SK-N-SH (cell line): Measurements from ENCODE around the gene HIVEP2. TPM values are rescaled to one million over a fixed set of nuclear protein-coding genes. Genes with fewer than 3 reads are reported as not detected.

ENCODE experiments used
- CTCF ChIA-PET: fragments of 300-600, 350-600 bp; formaldehyde crosslinking; extraction: SDS; loops from one replicate; lab custom pipeline; 2021; lab: Yijun Ruan, JAX
- POLR2A ChIA-PET: fragments of 350-600 bp; sonication (Branson Sonifier 250); formaldehyde crosslinking; extraction: SDS; loops from one replicate; lab custom pipeline; 2020; ENCODE audit warnings: antibody characterized with exemption, inconsistent platforms; lab: Yijun Ruan, JAX
- DNase-seq: peaks from one replicate; pipeline ENCODE4 v3.0.0; 2012
- H2AFZ ChIP-seq: fragments of 200-600 bp; sonication (generic); 2 replicates; pipeline ENCODE4 v1.8.1; 2016; ENCODE audit warnings: antibody characterized with exemption, mild to moderate bottlenecking, low read depth
- H3F3A ChIP-seq: fragments of 200-600 bp; sonication (generic); replicated peaks from 2 replicates; pipeline ENCODE3; 2016; ENCODE audit warnings: antibody characterized with exemption, mild to moderate bottlenecking; ENCODE audit not compliant: insufficient read depth
- H3K27ac ChIP-seq, 2 experiments: fragments of 200-500 bp in 1 of 2; fragments of 200-600 bp in 1 of 2; sonication (Bioruptor generic) in 1 of 2; sonication (generic), shearing (Covaris generic) in 1 of 2; 2 replicates each; pipeline versions ENCODE4 v1.5.1 to v1.6.1; 2014 to 2016; ENCODE audit warnings: low read depth in 2 of 2, inconsistent platforms in 1 of 2, low read length in 1 of 2, mild to moderate bottlenecking in 1 of 2, mixed read lengths in 1 of 2
- H3K27me3 ChIP-seq: fragments of 200-600 bp; sonication (generic), shearing (Covaris generic); 2 replicates; pipeline ENCODE4 v1.6.1; 2016; ENCODE audit warnings: mixed run types; ENCODE audit not compliant: insufficient read depth
- H3K36me3 ChIP-seq, 2 experiments: fragments of 200-500 bp in 1 of 2; fragments of 200-600 bp in 1 of 2; sonication (Bioruptor generic) in 1 of 2; sonication (generic) in 1 of 2; replicated peaks in 1 of 2; 2 replicates each; pipeline versions ENCODE3 to v1.5.1; 2014 to 2016; ENCODE audit warnings: low read length in 1 of 2, mild to moderate bottlenecking in 1 of 2; ENCODE audit not compliant: insufficient read depth in 2 of 2, control insufficient read depth in 1 of 2
- H3K4me1 ChIP-seq, 2 experiments: fragments of 200-500 bp in 1 of 2; fragments of 200-600 bp in 1 of 2; sonication (Bioruptor generic) in 1 of 2; sonication (generic), shearing (Covaris generic) in 1 of 2; 2 replicates each; pipeline versions ENCODE4 v1.5.1 to v1.6.1; 2014 to 2016; ENCODE audit warnings: low read depth in 1 of 2, low read length in 1 of 2, mixed run types in 1 of 2; ENCODE audit not compliant: insufficient read depth in 2 of 2, control insufficient read depth in 1 of 2
- H3K4me2 ChIP-seq: fragments of 200-600 bp; sonication (generic), shearing (Covaris generic); 2 replicates; pipeline ENCODE4 v1.6.1; 2017; ENCODE audit warnings: mixed run types
- H3K4me3 ChIP-seq, 2 experiments: fragments of 200-500 bp in 1 of 2; fragments of 200-600 bp in 1 of 2; sonication (Bioruptor generic) in 1 of 2; sonication (generic), shearing (Covaris generic) in 1 of 2; 2 replicates each; pipeline versions ENCODE4 v1.5.1 to v1.8.1; 2014 to 2016; ENCODE audit warnings: low read depth in 2 of 2, inconsistent platforms in 1 of 2, low read length in 1 of 2, mild to moderate bottlenecking in 1 of 2, mixed read lengths in 1 of 2, moderate library complexity in 1 of 2
- H3K79me2 ChIP-seq: fragments of 200-600 bp; sonication (generic); 2 replicates; pipeline ENCODE4 v1.8.1; 2017; ENCODE audit warnings: mild to moderate bottlenecking; ENCODE audit not compliant: insufficient read depth
- H3K9ac ChIP-seq: fragments of 200-600 bp; sonication (generic); 2 replicates; pipeline ENCODE4 v1.6.1; 2017; ENCODE audit warnings: mixed run types
- H3K9me2 ChIP-seq: fragments of 200-600 bp; sonication (generic); 2 replicates; pipeline ENCODE4 v1.6.1; 2017; ENCODE audit warnings: mixed run types
- H3K9me3 ChIP-seq: fragments of 200-600 bp; sonication (generic); 2 replicates; pipeline ENCODE4 v1.6.1; 2017; ENCODE audit warnings: mixed run types, mild to moderate bottlenecking, moderate library complexity
- H4K20me1 ChIP-seq: fragments of 200-600 bp; sonication (generic); 2 replicates; pipeline ENCODE4 v1.6.1; 2017; ENCODE audit warnings: mild to moderate bottlenecking, mixed run types; ENCODE audit not compliant: insufficient read depth
- CHD2 ChIP-seq: fragments of 150-350 bp; IDR thresholded peaks from 2 replicates; pipeline ENCODE4 v1.6.1; 2018; ENCODE audit warnings: low read length; ENCODE audit not compliant: partially characterized antibody
- ELF1 ChIP-seq: IDR thresholded peaks from 2 replicates; pipeline ENCODE4 v1.4.0; 2012
- EZH2phosphoT487 ChIP-seq: fragments of 200-600 bp; sonication (generic); IDR thresholded peaks from 2 replicates; pipeline ENCODE4 v1.6.1; 2017; ENCODE audit warnings: low read depth, mixed run types, mild to moderate bottlenecking, antibody characterized with exemption, moderate library complexity, borderline replicate concordance
- FOXJ3 ChIP-seq: sonication (generic); formaldehyde crosslinking; IDR thresholded peaks from 2 replicates; pipeline ENCODE4 v1.5.1; 2020; ENCODE audit warnings: mild to moderate bottlenecking, missing genetic modification reagents
- FOXM1 ChIP-seq: IDR thresholded peaks from 2 replicates; pipeline ENCODE4 v1.4.0; 2012; ENCODE audit warnings: low read depth, mild to moderate bottlenecking
- MEF2A ChIP-seq: IDR thresholded peaks from 2 replicates; pipeline ENCODE4 v1.4.0; 2012; ENCODE audit warnings: low read depth, borderline replicate concordance
- NRF1 ChIP-seq: IDR thresholded peaks from 2 replicates; pipeline ENCODE4 v1.6.1; 2012; ENCODE audit warnings: low read depth, mild to moderate bottlenecking, low read length
- PBX3 ChIP-seq: IDR thresholded peaks from 2 replicates; pipeline ENCODE4; 2012
- REST ChIP-seq: IDR thresholded peaks from 2 replicates; pipeline ENCODE4 v1.6.1; 2012; ENCODE audit warnings: mild to moderate bottlenecking, low read depth, low read length, moderate library complexity
- RFX5 ChIP-seq: IDR thresholded peaks from 2 replicates; pipeline ENCODE4 v1.6.1; 2012; ENCODE audit warnings: mild to moderate bottlenecking, improper control_type of control experiment, low read length
- RXRA ChIP-seq: IDR thresholded peaks from 2 replicates; pipeline ENCODE4 v1.4.0; 2012; ENCODE audit warnings: low read depth, mild to moderate bottlenecking, borderline replicate concordance
- SMC3 ChIP-seq: IDR thresholded peaks from 2 replicates; pipeline ENCODE4 v1.6.1; 2012; ENCODE audit warnings: low read depth, low read length, improper control_type of control experiment
- TCF12 ChIP-seq: IDR thresholded peaks from 2 replicates; pipeline ENCODE4 v1.4.0; 2012
- USF1 ChIP-seq: IDR thresholded peaks from 2 replicates; pipeline ENCODE4 v1.4.0; 2012; ENCODE audit warnings: low read depth, borderline replicate concordance
- USF2 ChIP-seq: fragments of 150-350 bp; IDR thresholded peaks from 2 replicates; pipeline ENCODE4 v1.6.1; 2017; ENCODE audit warnings: antibody characterized with exemption, low read length, low read depth, borderline replicate concordance
- ZBTB33 ChIP-seq: IDR thresholded peaks from 2 replicates; pipeline ENCODE4 v1.4.0; 2012; ENCODE audit warnings: low read depth, borderline replicate concordance
- WGBS: methylation state at CpG from one replicate; pipeline ENCODE4 v1.1.6; 2017; ENCODE audit warnings: low lambda C conversion rate; 5-methylcytosine and 5-hydroxymethylcytosine counted together
- polyA plus RNA-seq, 3 experiments: library from polyadenylated mRNA; depleted of rRNA; stranded (reverse); fragments of >200 nt; gene quantifications; 2 replicates each; pipeline ENCODE4 v1.2.3, GENCODE V29; 2012

HIVEP2 gene
- polyA plus RNA-seq, 1 of the 3 experiments (the other 2 are of a cell fraction) = 2.5 TPM

GRCh38 chr6:142784344-142784743 is 160.6 kb downstream of the HIVEP2 start:
- DNase-seq = no peak
- H3K27me3 ChIP-seq = no peaks in the 10 kb centered on the region
- H3F3A ChIP-seq = peaks cover 26% of the 10 kb centered on the region
- no peaks in the 10 kb centered on the region for H3K9me2 ChIP-seq
- ChIA-PET CTCF (no interaction called here), POLR2A (no interaction called here)
- TF ChIP-seq PBX3 (no peak), TCF12 (no peak), ELF1 (no peak), USF1 (no peak), FOXJ3 (CRISPR knock-in tag) (no peak), ZBTB33 (no peak), MEF2A (no peak), RFX5 (no peak), CHD2 (no peak), EZH2phosphoT487 (no peak), FOXM1 (no peak), USF2 (no peak), RXRA (no peak), SMC3 (no peak), NRF1 (no peak), REST (no peak)
- no peak overlapping the region for H3K9ac ChIP-seq
- no peaks in the 10 kb centered on the region for H3K9me3 ChIP-seq
- H3K79me2 ChIP-seq = peaks cover 8% of the 10 kb centered on the region; the same call in 1 of the 2 replicates
- H3K4me3 ChIP-seq = no peak overlapping the region
- H2AFZ ChIP-seq = no peak overlapping the region
- no peak overlapping the region for H3K4me2 ChIP-seq
- H3K36me3 ChIP-seq = no peaks in the 10 kb centered on the region
- no peak overlapping the region for H3K27ac ChIP-seq
- H4K20me1 ChIP-seq = no peaks in the 10 kb centered on the region
- H3K4me1 ChIP-seq = peaks cover 0 to 7% of the 10 kb centered on the region in 2 experiments; a peak in 3 of 4 replicates
- 88% methylated on average over 3 of the region's 3 CpGs for WGBS
